ENCODE measurements around the gene NCDN.

Gene NCDN

GRCh38 chr1:35615440-35615839 lies 57.8 kb downstream of the NCDN start:
- peaks cover 83% of the 10 kb centered on the region for H3K36me3 ChIP-seq (ENCODE audit: insufficient read depth, low read length)
- H3K9me3 ChIP-seq (ENCODE audit: insufficient read depth, low read depth, low read length) = no peaks in the 10 kb centered on the region
- H3K27me3 ChIP-seq (ENCODE audit: insufficient read depth, low read length) = no peaks in the 10 kb centered on the region
- no peak overlapping the region for H3K9ac ChIP-seq (ENCODE audit: low read depth, low read length)
- no peak overlapping the region for H3K27ac ChIP-seq (ENCODE audit: low read depth, low read length)
- no peaks in the 10 kb centered on the region for H3K4me1 ChIP-seq (ENCODE audit: insufficient read depth, low read length)
- 91% methylated on average over 8 of the region's 8 CpGs for WGBS
- H3K4me3 ChIP-seq (ENCODE audit: low read length) = no peak overlapping the region
